Erythroblast (primary cell): Measurements from ENCODE around the gene ZNRF1.

ENCODE experiments used
- GATA1 ChIP-seq: IDR thresholded peaks from 2 replicates; pipeline ENCODE4 v1.6.1; 2011; ENCODE audit warnings: low read depth, mild to moderate bottlenecking, control low read depth, low read length, moderate library complexity
- POLR2A ChIP-seq: IDR thresholded peaks from 2 replicates; pipeline ENCODE4 v1.6.1; 2011; ENCODE audit warnings: mild to moderate bottlenecking, low read length

DNA sequence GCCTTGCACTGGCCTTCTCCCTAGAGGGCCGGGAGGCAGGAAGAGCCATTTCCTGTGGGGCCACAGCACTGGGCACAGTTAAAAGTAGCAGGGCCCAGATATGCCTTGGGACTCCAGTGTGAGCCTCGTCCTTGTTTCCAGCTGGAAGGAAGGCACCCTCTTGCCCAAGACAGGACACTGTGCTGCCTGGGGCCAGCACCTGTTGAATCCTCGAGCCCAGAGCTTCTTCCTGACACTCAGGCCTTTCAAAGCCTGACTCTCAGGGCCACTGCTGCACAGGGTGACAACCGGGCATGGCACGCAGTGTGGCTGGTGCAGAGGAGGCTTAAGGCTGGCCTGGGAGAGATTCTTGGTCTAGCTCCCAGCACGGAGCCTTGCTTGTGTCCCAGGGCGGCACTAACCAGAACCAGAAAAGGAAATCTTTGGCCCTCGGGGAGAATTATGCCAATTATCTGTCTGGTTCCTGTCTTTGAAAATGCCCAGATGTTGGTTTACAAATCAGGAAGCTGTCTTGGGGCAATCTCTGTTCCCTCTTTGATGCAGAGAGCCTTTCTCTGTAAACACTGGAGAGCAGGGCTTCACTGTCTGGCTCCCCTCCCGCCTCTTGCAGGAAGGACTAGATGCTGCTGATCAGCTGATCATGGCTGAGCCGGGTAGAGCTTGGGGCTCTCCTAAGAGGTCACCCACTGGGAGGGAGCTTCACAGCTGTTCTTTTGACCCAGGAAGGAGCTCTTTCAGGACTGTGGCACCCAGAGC, 106.7 kb downstream of the ZNRF1 start:
- TF ChIP-seq POLR2A (no peak), GATA1 (no peak)
